Muscle of leg (tissue), 11 donors: ENCODE measurements around the gene DNAJB6. TPM values are rescaled to one million over a fixed set of nuclear protein-coding genes. Genes with fewer than 3 reads are reported as not detected.
A peak's percentile ranks its signal among the peaks of the same experiment; 100 is the strongest.

Source experiments
- DNase-seq: peaks from one replicate; pipeline ENCODE4 v3.0.0; 2013
- H3K27ac ChIP-seq: one replicate; pipeline ENCODE4 v1.5.1; 2013; ENCODE audit warnings: mild to moderate bottlenecking, low read length, control low read depth
- H3K27me3 ChIP-seq: one replicate; pipeline ENCODE4 v1.6.1; 2013; ENCODE audit warnings: low read length; ENCODE audit not compliant: control insufficient read depth, insufficient read depth
- H3K36me3 ChIP-seq: one replicate; pipeline ENCODE4 v1.6.1; 2013; ENCODE audit warnings: low read length; ENCODE audit not compliant: control insufficient read depth, insufficient read depth
- H3K4me1 ChIP-seq: one replicate; pipeline ENCODE4 v1.6.1; 2013; ENCODE audit warnings: low read length; ENCODE audit not compliant: control insufficient read depth, insufficient read depth
- H3K4me3 ChIP-seq: one replicate; pipeline ENCODE4 v1.5.1; 2013; ENCODE audit warnings: low read length, control low read depth
- H3K9me3 ChIP-seq: replicated peaks from 2 replicates; pipeline ENCODE4 v1.6.1; 2013; ENCODE audit warnings: low read depth, low read length; ENCODE audit not compliant: control insufficient read depth
- WGBS: methylation state at CpG from one replicate; pipeline ENCODE4 v1.1.5; 2013; ENCODE audit warnings: missing lambda C conversion rate; ENCODE audit not compliant: insufficient coverage; 5-methylcytosine and 5-hydroxymethylcytosine counted together
- polyA plus RNA-seq, 8 donors: library from polyadenylated mRNA; unstranded; fragments of 120-200 nt; gene quantifications; one replicate each; pipeline versions ENCODE4 v1.2.1 to v1.2.3, GENCODE V29; 2013; ENCODE audit warnings: inconsistent platforms in 1 of 8, low replicate concordance in 1 of 8; ENCODE audit not compliant: insufficient read length in 8 of 8, insufficient read depth in 1 of 8
- total RNA-seq: library from RNA; stranded (reverse); fragments of 120-200 nt; gene quantifications from one replicate; pipeline ENCODE4 v1.2.4, GENCODE V29; 2013

DNAJB6 gene
- total and polyA plus RNA-seq, 9 donors = 76.1 to 137 (median 121) TPM

GRCh38 chr7:157457355-157458253 lies 120.8 kb downstream of the DNAJB6 start:
- no peak overlapping the region for H3K27ac ChIP-seq
- 37% methylated on average over 21 of the region's 27 CpGs for WGBS
- DNase-seq = no peak

GRCh38 chr7:157458254-157458633 lies 121.4 kb downstream of the DNAJB6 start:
- DNase-seq = no peak
- Histone ChIP-seq H3K9me3 (no peaks in the 10 kb centered on the region), H3K4me1 (peaks cover 7% of the 10 kb centered on the region), H3K36me3 (no peaks in the 10 kb centered on the region), H3K4me3 (no peak overlapping the region), H3K27me3 (peaks cover 22% of the 10 kb centered on the region), H3K27ac (no peak overlapping the region)
- 52% methylated on average over 6 of the region's 9 CpGs for WGBS

More at GRCh38 chr7:157457355-157458253, 120.8 kb downstream of the DNAJB6 start:
- no peaks in the 10 kb centered on the region for H3K36me3 ChIP-seq
- peaks cover 5% of the 10 kb centered on the region for H3K4me1 ChIP-seq
- H3K4me3 ChIP-seq = no peak overlapping the region
- no peaks in the 10 kb centered on the region for H3K9me3 ChIP-seq
- H3K27me3 ChIP-seq = peaks cover 19% of the 10 kb centered on the region

- Histone ChIP-seq H3K36me3 (no peaks in the 10 kb centered on the region), H3K4me1 (peaks cover 7% of the 10 kb centered on the region), H3K9me3 (no peaks in the 10 kb centered on the region), H3K27ac (no peak overlapping the region), H3K4me3 (no peak overlapping the region), H3K27me3 (peaks cover 32% of the 10 kb centered on the region)
- no peak for DNase-seq
- over 99% methylated on average over 9 of the region's 11 CpGs for WGBS
Measured at GRCh38 chr7:157459966-157460365, 123.2 kb downstream of the DNAJB6 start.

- H3K4me1 ChIP-seq = peaks cover 7% of the 10 kb centered on the region
- WGBS = 72% methylated on average over 6 of the region's 11 CpGs
- H3K27me3 ChIP-seq = peaks cover 38% of the 10 kb centered on the region
- H3K9me3 ChIP-seq = no peaks in the 10 kb centered on the region
- no peak for DNase-seq
- no peaks in the 10 kb centered on the region for H3K36me3 ChIP-seq
- no peak overlapping the region for H3K4me3 ChIP-seq
- no peak overlapping the region for H3K27ac ChIP-seq
Measured at GRCh38 chr7:157460721-157461120, 123.9 kb downstream of the DNAJB6 start.

GRCh38 chr7:157461573-157462418 lies 125.0 kb downstream of the DNAJB6 start:
- 54% methylated on average over 8 of the region's 12 CpGs for WGBS
- H3K4me3 ChIP-seq = no peak overlapping the region
- H3K36me3 ChIP-seq = no peaks in the 10 kb centered on the region
- peaks cover 7% of the 10 kb centered on the region for H3K4me1 ChIP-seq
- peaks cover 47% of the 10 kb centered on the region for H3K27me3 ChIP-seq
- H3K9me3 ChIP-seq = no peaks in the 10 kb centered on the region
- no peak for DNase-seq
- no peak overlapping the region for H3K27ac ChIP-seq

- peaks cover 46% of the 10 kb centered on the region for H3K27me3 ChIP-seq
- peak; percentile 17 for DNase-seq
- H3K4me1 ChIP-seq = peaks cover 7% of the 10 kb centered on the region
- H3K9me3 ChIP-seq = no peaks in the 10 kb centered on the region
- H3K36me3 ChIP-seq = no peaks in the 10 kb centered on the region
- WGBS = 73% methylated on average over 20 of the region's 20 CpGs
- no peak overlapping the region for H3K27ac ChIP-seq
- no peak overlapping the region for H3K4me3 ChIP-seq
Measured at GRCh38 chr7:157462419-157462771, 125.6 kb downstream of the DNAJB6 start.

- no peak overlapping the region for H3K27ac ChIP-seq
- H3K27me3 ChIP-seq = peaks cover 44% of the 10 kb centered on the region
- WGBS = 56% methylated on average over 10 of the region's 10 CpGs
- no peaks in the 10 kb centered on the region for H3K9me3 ChIP-seq
- H3K4me1 ChIP-seq = peaks cover 7% of the 10 kb centered on the region
- no peak for DNase-seq
- no peak overlapping the region for H3K4me3 ChIP-seq
- no peaks in the 10 kb centered on the region for H3K36me3 ChIP-seq
Measured at GRCh38 chr7:157462840-157463239, 126.0 kb downstream of the DNAJB6 start.

GRCh38 chr7:157463245-157463644 lies 126.4 kb downstream of the DNAJB6 start:
- H3K36me3 ChIP-seq = no peaks in the 10 kb centered on the region
- WGBS = 66% methylated on average over 10 of the region's 12 CpGs

GRCh38 chr7:157464111-157464970 lies 127.5 kb downstream of the DNAJB6 start:
- Histone ChIP-seq H3K4me3 (no peak overlapping the region), H3K27ac (no peak overlapping the region)
- WGBS = 36% methylated on average over 11 of the region's 15 CpGs

More at GRCh38 chr7:157463245-157463644, 126.4 kb downstream of the DNAJB6 start:
- H3K27me3 ChIP-seq = peaks cover 40% of the 10 kb centered on the region
- peaks cover 7% of the 10 kb centered on the region for H3K4me1 ChIP-seq
- H3K4me3 ChIP-seq = no peak overlapping the region
- no peaks in the 10 kb centered on the region for H3K9me3 ChIP-seq
- H3K27ac ChIP-seq = no peak overlapping the region
- no peak for DNase-seq

More at GRCh38 chr7:157464111-157464970, 127.5 kb downstream of the DNAJB6 start:
- H3K4me1 ChIP-seq = peaks cover 7% of the 10 kb centered on the region
- no peaks in the 10 kb centered on the region for H3K9me3 ChIP-seq
- peaks cover 36% of the 10 kb centered on the region for H3K27me3 ChIP-seq
- peak; percentile 10 for DNase-seq
- no peaks in the 10 kb centered on the region for H3K36me3 ChIP-seq
